ENCODE results near the gene MUC12. TPM values are rescaled to one million over a fixed set of nuclear protein-coding genes. Genes with fewer than 3 reads are reported as not detected.
A peak's percentile ranks its signal among the peaks of the same experiment; 100 is the strongest.

MUC12 gene
- total and polyA plus RNA-seq, 9 of the 15 experiments (the other 6 are each of a cell fraction or from before 2014, with no cell fraction given): 0.23 to 1.2 (median 0.79) TPM; not detected in 1

GRCh38 chr7:100946766-100947365 is 22.5 kb upstream of the MUC12 start:
- H3K27me3 ChIP-seq (ENCODE audit: control insufficient read depth in 2 of 2, insufficient read depth in 2 of 2, low read length in 2 of 2): peaks cover 28 to 45% of the 10 kb centered on the region in 2 experiments
- no peaks in the 10 kb centered on the region for H3K9me1 ChIP-seq (ENCODE audit: control insufficient read depth, insufficient read depth, low read length)
- CTCF ChIA-PET (ENCODE audit: low intra/inter-chr PET ratio): interaction anchor here (0.6 kb wide), 1 partner anchor 563 kb away, joined by 3 read pairs; no protein-coding TSS in a partner anchor
- H3K4me1 ChIP-seq (replicated peaks in 1 of 2; ENCODE audit: control insufficient read depth in 2 of 2, insufficient read depth in 2 of 2, low read length in 2 of 2): peaks cover 0 to 12% of the 10 kb centered on the region in 2 experiments; a peak in 2 of 5 replicates
- in situ Hi-C loops (cut with MboI) (no loop called here), intact Hi-C loops (cut with micrococcal nuclease) (no loop called here)
- TF ChIP-seq ZNF140 (CRISPR knock-in tag; IDR thresholded peaks at IDR 0.05): no peak
- 0 out of 2 replicates have a peak, but pooled peaks have one; percentile 24 for TF ChIP-seq SPI1 (IDR thresholded peaks at IDR 0.05; ENCODE audit: borderline replicate concordance, low read depth, low read length)
- no peaks in the 10 kb centered on the region for H3K79me2 ChIP-seq (ENCODE audit: control insufficient read depth, insufficient read depth, low read length)
- H3K4me2 ChIP-seq (ENCODE audit: insufficient read depth, low read length): no peak overlapping the region
- H3K4me3 ChIP-seq: no peak overlapping the region
- POLR2A ChIA-PET: interaction anchor here (0.6 kb wide), 3 partner anchors 10 to 46 kb away, joined by 3 to 4 read pairs (median 3); no protein-coding TSS in a partner anchor
- no TSS peak for BruUV-seq (replicated peaks)
- H4K20me1 ChIP-seq (replicated peaks; ENCODE audit: control insufficient read depth, insufficient read depth, low read length): 0 out of 2 replicates have a peak, but pooled peaks cover 2% of the 10 kb centered on the region
- WGBS (ENCODE audit: insufficient coverage, low coverage, missing lambda C conversion rate): 31% methylated on average over 11 of the region's 11 CpGs
- DNase-seq (ENCODE audit: extremely low read depth in 1 of 4, low spot score in 3 of 4) (peak in 1 of 4 experiments; percentile 8), ATAC-seq (no peak), FAIRE-seq (no peak)
- 0 out of 4 replicates have a peak overlapping the region, but pooled peaks of 1 of the 2 experiments have one; percentile 1 for H3K9ac ChIP-seq (ENCODE audit: insufficient read depth in 1 of 2, low read depth in 2 of 2, low read length in 2 of 2)
- no peak overlapping the region for H3K27ac ChIP-seq (ENCODE audit: extremely low read depth, low read depth, low read length)
- H3K36me3 ChIP-seq (ENCODE audit: control insufficient read depth, insufficient read depth, low read length): no peaks in the 10 kb centered on the region
- H2AFZ ChIP-seq (ENCODE audit: low read depth, low read length): no peak overlapping the region
- peaks cover 2% of the 10 kb centered on the region; the same call in 1 of the 2 replicates for H3K9me3 ChIP-seq (replicated peaks; ENCODE audit: control insufficient read depth, insufficient read depth, low read depth, low read length)

GRCh38 chr7:100947792-100948191 is 21.6 kb upstream of the MUC12 start:
- Histone ChIP-seq H3K36me3 (ENCODE audit: control insufficient read depth, insufficient read depth, low read length) (no peaks in the 10 kb centered on the region), H3K79me2 (ENCODE audit: control insufficient read depth, insufficient read depth, low read length) (no peaks in the 10 kb centered on the region), H3K27me3 (ENCODE audit: control insufficient read depth in 2 of 2, insufficient read depth in 2 of 2, low read length in 2 of 2) (peaks cover 33 to 55% of the 10 kb centered on the region in 2 experiments), H3K9me3 (replicated peaks; ENCODE audit: control insufficient read depth, insufficient read depth, low read depth, low read length) (peaks cover 2% of the 10 kb centered on the region; the same call in 1 of the 2 replicates), H3K4me3 (no peak overlapping the region), H3K9me1 (ENCODE audit: control insufficient read depth, insufficient read depth, low read length) (no peaks in the 10 kb centered on the region), H2AFZ (ENCODE audit: low read depth, low read length) (no peak overlapping the region), H3K4me2 (ENCODE audit: insufficient read depth, low read length) (no peak overlapping the region), H4K20me1 (replicated peaks; ENCODE audit: control insufficient read depth, insufficient read depth, low read length) (0 out of 2 replicates have a peak, but pooled peaks cover 2% of the 10 kb centered on the region), H3K4me1 (replicated peaks in 1 of 2; ENCODE audit: control insufficient read depth in 2 of 2, insufficient read depth in 2 of 2, low read length in 2 of 2) (peaks cover 0 to 12% of the 10 kb centered on the region in 2 experiments; a peak in 2 of 5 replicates), H3K9ac (ENCODE audit: insufficient read depth in 1 of 2, low read depth in 2 of 2, low read length in 2 of 2) (no peak overlapping the region), H3K27ac (ENCODE audit: extremely low read depth, low read depth, low read length) (no peak overlapping the region)
- in situ Hi-C loops (cut with MboI): no loop called here
- no peak for ATAC-seq
- CTCF ChIA-PET (ENCODE audit: low intra/inter-chr PET ratio): no interaction called here
- POLR2A ChIA-PET: interaction anchor here (0.6 kb wide), 1 partner anchor 47 kb away, joined by 4 read pairs; no protein-coding TSS in a partner anchor
- DNase-seq (ENCODE audit: extremely low read depth in 1 of 4, low spot score in 3 of 4): no peak
- intact Hi-C loops (cut with micrococcal nuclease): no loop called here
- TF ChIP-seq NFIC (IDR thresholded peaks at IDR 0.05) (peak; percentile 79), C11orf30 (IDR thresholded peaks at IDR 0.05; ENCODE audit: low read depth) (peak; percentile 46; the same call in 1 of the 2 replicates), NFE2 (IDR thresholded peaks at IDR 0.05; ENCODE audit: low read depth) (0 out of 2 replicates have a peak, but pooled peaks have one; percentile 12), U2AF1 (optimal IDR thresholded peaks at IDR 0.05; ENCODE audit: low read depth, low read length) (no peak), FIP1L1 (IDR thresholded peaks at IDR 0.05; ENCODE audit: low read depth, low read length, poor library complexity, severe bottlenecking) (no peak), ZBTB49 (CRISPR knock-in tag; IDR thresholded peaks at IDR 0.05; ENCODE audit: borderline replicate concordance) (no peak)
- no TSS peak for BruUV-seq (replicated peaks)
- no peak for FAIRE-seq
- 32% methylated on average over 5 of the region's 5 CpGs for WGBS (ENCODE audit: insufficient coverage, low coverage, missing lambda C conversion rate)

Data from K562 (cell line).